ENCODE results near the gene MTHFD1L. TPM values are rescaled to one million over a fixed set of nuclear protein-coding genes. Genes with fewer than 3 reads are reported as not detected.

MTHFD1L gene
- polyA plus RNA-seq, 3 donors: 0.25 to 1.3 (median 0.39) TPM

DNA sequence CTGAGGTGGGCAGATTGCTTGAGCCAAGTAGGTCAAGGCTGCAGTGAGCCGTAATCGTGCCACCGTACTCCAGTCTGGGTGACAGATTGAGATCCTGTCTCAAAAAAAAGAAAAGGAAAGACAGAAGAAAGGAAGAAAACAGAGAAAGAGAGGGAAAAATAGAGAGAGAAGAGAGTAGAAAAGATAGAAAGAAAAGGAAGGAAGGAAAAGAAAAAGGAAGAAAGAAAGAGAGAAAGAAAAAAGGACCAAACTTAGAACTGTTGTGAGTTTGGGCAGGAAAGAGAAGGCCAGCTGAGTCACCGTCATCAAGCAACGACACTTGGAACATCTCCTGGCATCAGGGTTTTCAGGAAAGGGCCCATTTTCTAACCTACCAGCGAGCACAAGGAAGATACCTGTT is 278.3 kb downstream of the MTHFD1L start:
- Histone ChIP-seq H2AFZ (ENCODE audit: insufficient read depth, low read depth, low read length, poor library complexity, severe bottlenecking) (no peak overlapping the region), H3K27ac (ENCODE audit: low read depth in 1 of 2, low read length in 2 of 2) (no peak overlapping the region), H3K4me2 (replicated peaks; ENCODE audit: extremely low read depth, low read length, poor library complexity, severe bottlenecking) (no peak overlapping the region), H3K4me1 (ENCODE audit: control insufficient read depth in 1 of 2, insufficient read depth in 2 of 2, low read length in 2 of 2) (no peaks in the 10 kb centered on the region), H3K4me3 (replicated peaks in 1 of 3; ENCODE audit: low read depth in 2 of 3, low read length in 3 of 3) (no peak overlapping the region), H4K20me1 (ENCODE audit: insufficient read depth, low read length) (no peaks in the 10 kb centered on the region), H3K36me3 (replicated peaks in 1 of 2; ENCODE audit: control insufficient read depth in 1 of 2, insufficient read depth in 2 of 2, low read length in 2 of 2) (no peaks in the 10 kb centered on the region), H3K79me2 (ENCODE audit: insufficient read depth, low read length) (no peaks in the 10 kb centered on the region), H3K9me3 (replicated peaks in 1 of 2; ENCODE audit: control insufficient read depth in 1 of 2, insufficient read depth in 1 of 2, low read length in 2 of 2) (no peaks in the 10 kb centered on the region), H3K9ac (ENCODE audit: insufficient read depth, low read length, poor library complexity, severe bottlenecking) (no peak overlapping the region), H3K27me3 (ENCODE audit: control insufficient read depth in 2 of 2, insufficient read depth in 2 of 2, low read length in 2 of 2) (no peaks in the 10 kb centered on the region)
- no peaks in the 10 kb centered on the region for H3K4me1 Mint-ChIP-seq
- H3K27ac Mint-ChIP-seq: no peak overlapping the region
- WGBS (ENCODE audit: insufficient coverage): 79% methylated on average over 6 of the region's 6 CpGs
- H3K27me3 Mint-ChIP-seq (ENCODE audit: low read depth in 3 of 3): peaks cover 1 to 5% (median 2%) of the 10 kb centered on the region in 3 donors
- no peak for DNase-seq
- peaks cover 0 to 2% (median 0%) of the 10 kb centered on the region in 7 donors for H3K9me3 Mint-ChIP-seq
- intact Hi-C loops (cut with micrococcal nuclease): no loop called here
- TF ChIP-seq, protein P1, sequence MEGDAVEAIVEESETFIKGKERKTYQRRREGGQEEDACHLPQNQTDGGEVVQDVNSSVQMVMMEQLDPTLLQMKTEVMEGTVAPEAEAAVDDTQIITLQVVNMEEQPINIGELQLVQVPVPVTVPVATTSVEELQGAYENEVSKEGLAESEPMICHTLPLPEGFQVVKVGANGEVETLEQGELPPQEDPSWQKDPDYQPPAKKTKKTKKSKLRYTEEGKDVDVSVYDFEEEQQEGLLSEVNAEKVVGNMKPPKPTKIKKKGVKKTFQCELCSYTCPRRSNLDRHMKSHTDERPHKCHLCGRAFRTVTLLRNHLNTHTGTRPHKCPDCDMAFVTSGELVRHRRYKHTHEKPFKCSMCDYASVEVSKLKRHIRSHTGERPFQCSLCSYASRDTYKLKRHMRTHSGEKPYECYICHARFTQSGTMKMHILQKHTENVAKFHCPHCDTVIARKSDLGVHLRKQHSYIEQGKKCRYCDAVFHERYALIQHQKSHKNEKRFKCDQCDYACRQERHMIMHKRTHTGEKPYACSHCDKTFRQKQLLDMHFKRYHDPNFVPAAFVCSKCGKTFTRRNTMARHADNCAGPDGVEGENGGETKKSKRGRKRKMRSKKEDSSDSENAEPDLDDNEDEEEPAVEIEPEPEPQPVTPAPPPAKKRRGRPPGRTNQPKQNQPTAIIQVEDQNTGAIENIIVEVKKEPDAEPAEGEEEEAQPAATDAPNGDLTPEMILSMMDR (IDR thresholded peaks at IDR 0.05): no peak
- H3K4me3 Mint-ChIP-seq: no peak overlapping the region
- no peaks in the 10 kb centered on the region for H3K36me3 Mint-ChIP-seq

- no peaks in the 10 kb centered on the region for H3K27me3 ChIP-seq (ENCODE audit: control insufficient read depth in 2 of 2, insufficient read depth in 2 of 2, low read length in 2 of 2)
- no peak overlapping the region for H3K27ac ChIP-seq (ENCODE audit: low read depth in 1 of 2, low read length in 2 of 2)
- WGBS (ENCODE audit: insufficient coverage): 93% methylated on average over 9 of the region's 14 CpGs
- H3K27me3 Mint-ChIP-seq (ENCODE audit: low read depth in 3 of 3): peaks cover 0 to 5% (median 1%) of the 10 kb centered on the region in 3 donors
- intact Hi-C loops (cut with micrococcal nuclease): no loop called here
- no peaks in the 10 kb centered on the region for H3K9me3 ChIP-seq (replicated peaks in 1 of 2; ENCODE audit: control insufficient read depth in 1 of 2, insufficient read depth in 1 of 2, low read length in 2 of 2)
- no peak overlapping the region for H3K4me3 ChIP-seq (replicated peaks in 1 of 3; ENCODE audit: low read depth in 2 of 3, low read length in 3 of 3)
- H4K20me1 ChIP-seq (ENCODE audit: insufficient read depth, low read length): no peaks in the 10 kb centered on the region
- no peaks in the 10 kb centered on the region for H3K36me3 Mint-ChIP-seq
- no peak for DNase-seq
- H3K9me3 Mint-ChIP-seq: no peaks in the 10 kb centered on the region
- TF ChIP-seq, protein P1 (IDR thresholded peaks at IDR 0.05): no peak
- H3K4me1 Mint-ChIP-seq: no peaks in the 10 kb centered on the region
- H3K4me2 ChIP-seq (replicated peaks; ENCODE audit: extremely low read depth, low read length, poor library complexity, severe bottlenecking): no peak overlapping the region
- no peak overlapping the region for H2AFZ ChIP-seq (ENCODE audit: insufficient read depth, low read depth, low read length, poor library complexity, severe bottlenecking)
- no peaks in the 10 kb centered on the region for H3K36me3 ChIP-seq (replicated peaks in 1 of 2; ENCODE audit: control insufficient read depth in 1 of 2, insufficient read depth in 2 of 2, low read length in 2 of 2)
- H3K4me1 ChIP-seq (ENCODE audit: control insufficient read depth in 1 of 2, insufficient read depth in 2 of 2, low read length in 2 of 2): no peaks in the 10 kb centered on the region
- H3K79me2 ChIP-seq (ENCODE audit: insufficient read depth, low read length): no peaks in the 10 kb centered on the region
- no peak overlapping the region for H3K4me3 Mint-ChIP-seq
- no peak overlapping the region for H3K9ac ChIP-seq (ENCODE audit: insufficient read depth, low read length, poor library complexity, severe bottlenecking)
- no peak overlapping the region for H3K27ac Mint-ChIP-seq
Observed at GRCh38 chr6:151147118-151147832, 281.8 kb downstream of the MTHFD1L start.

Measured in CD14-positive monocyte (primary cell).